ENCODE measurements around the gene TPPP2. TPM values are rescaled to one million over a fixed set of nuclear protein-coding genes. Genes with fewer than 3 reads are reported as not detected.

The TPPP2 gene
- polyA plus RNA-seq, 1 experiment = not detected

- TF ChIP-seq CTCF (IDR thresholded peaks at IDR 0.05; ENCODE audit: low read depth, low read length) = no peak
- H3K27ac ChIP-seq (ENCODE audit: low read depth, low read length) = no peak overlapping the region
- ChIA-PET POLR2A (interaction anchor here (0.5 kb wide), 1 partner anchor 22 kb away, joined by 3 read pairs; no protein-coding TSS in a partner anchor), CTCF (interaction anchor here (0.6 to 7.7 kb wide), 8 partner anchors 8 to 140 kb away, joined by 3 to 55 read pairs (median 6); no protein-coding TSS in a partner anchor)
- no peak overlapping the region for H3K4me3 ChIP-seq (ENCODE audit: low read depth, low read length)
- no peaks in the 10 kb centered on the region for H3K9me3 ChIP-seq (ENCODE audit: control insufficient read depth, insufficient read depth, low read length)
- H3K27me3 ChIP-seq (ENCODE audit: control insufficient read depth, insufficient read depth, low read length) = no peaks in the 10 kb centered on the region
- DNase-seq (ENCODE audit: low read depth, low spot score) = no peak
Observed at GRCh38 chr14:20997115-20997514, 32.9 kb upstream of the TPPP2 start.

GRCh38 chr14:20997564-20997963 is 32.5 kb upstream of the TPPP2 start:
- DNase-seq (ENCODE audit: low read depth, low spot score) = no peak
- Histone ChIP-seq H3K27ac (ENCODE audit: low read depth, low read length) (no peak overlapping the region), H3K9me3 (ENCODE audit: control insufficient read depth, insufficient read depth, low read length) (no peaks in the 10 kb centered on the region), H3K4me3 (ENCODE audit: low read depth, low read length) (no peak overlapping the region), H3K27me3 (ENCODE audit: control insufficient read depth, insufficient read depth, low read length) (no peaks in the 10 kb centered on the region)
- TF ChIP-seq CTCF (IDR thresholded peaks at IDR 0.05; ENCODE audit: low read depth, low read length) = no peak
- CTCF ChIA-PET = interaction anchor here (0.6 to 7.7 kb wide), 8 partner anchors 8 to 140 kb away, joined by 3 to 55 read pairs (median 6); no protein-coding TSS in a partner anchor
- POLR2A ChIA-PET = interaction anchor here (0.5 kb wide), 1 partner anchor 22 kb away, joined by 3 read pairs; no protein-coding TSS in a partner anchor

GRCh38 chr14:20998139-20998538 is 31.9 kb upstream of the TPPP2 start:
- TF ChIP-seq CTCF (IDR thresholded peaks at IDR 0.05; ENCODE audit: low read depth, low read length) = no peak
- ChIA-PET CTCF (interaction anchor here (1.3 to 7.7 kb wide), 5 partner anchors 10 to 106 kb away, joined by 3 to 55 read pairs (median 19); no protein-coding TSS in a partner anchor), POLR2A (no interaction called here)
- Histone ChIP-seq H3K4me3 (ENCODE audit: low read depth, low read length) (no peak overlapping the region), H3K27me3 (ENCODE audit: control insufficient read depth, insufficient read depth, low read length) (no peaks in the 10 kb centered on the region), H3K27ac (ENCODE audit: low read depth, low read length) (no peak overlapping the region), H3K9me3 (ENCODE audit: control insufficient read depth, insufficient read depth, low read length) (no peaks in the 10 kb centered on the region)
- no peak for DNase-seq (ENCODE audit: low read depth, low spot score)

GRCh38 chr14:20998674-20999366 is 31.2 kb upstream of the TPPP2 start, which contains the start of gene SLC39A2:
Gene SLC39A2 (plus strand): TSS chr14:20999293. CDS start chr14:20999447, 154 bp downstream.
- H3K27ac ChIP-seq (ENCODE audit: low read depth, low read length) = no peak within 1 kb of the TSS
- CTCF ChIA-PET = interaction anchor here (0.5 to 7.7 kb wide), 6 partner anchors 10 to 105 kb away, joined by 3 to 55 read pairs (median 11); no protein-coding TSS in a partner anchor
- POLR2A ChIA-PET = no interaction called here

More at GRCh38 chr14:20998674-20999366, 31.2 kb upstream of the TPPP2 start, which contains the start of gene SLC39A2:
- no peak within 1 kb of the TSS for H3K4me3 ChIP-seq (ENCODE audit: low read depth, low read length)
- H3K27me3 ChIP-seq (ENCODE audit: control insufficient read depth, insufficient read depth, low read length) = no peaks in the 10 kb centered on the region
- no peaks in the 10 kb centered on the region for H3K9me3 ChIP-seq (ENCODE audit: control insufficient read depth, insufficient read depth, low read length)
- DNase-seq (ENCODE audit: low read depth, low spot score) = no peak
- no peak for TF ChIP-seq CTCF (IDR thresholded peaks at IDR 0.05; ENCODE audit: low read depth, low read length)
